ENCODE measurements around the gene SLA2.

DNA sequence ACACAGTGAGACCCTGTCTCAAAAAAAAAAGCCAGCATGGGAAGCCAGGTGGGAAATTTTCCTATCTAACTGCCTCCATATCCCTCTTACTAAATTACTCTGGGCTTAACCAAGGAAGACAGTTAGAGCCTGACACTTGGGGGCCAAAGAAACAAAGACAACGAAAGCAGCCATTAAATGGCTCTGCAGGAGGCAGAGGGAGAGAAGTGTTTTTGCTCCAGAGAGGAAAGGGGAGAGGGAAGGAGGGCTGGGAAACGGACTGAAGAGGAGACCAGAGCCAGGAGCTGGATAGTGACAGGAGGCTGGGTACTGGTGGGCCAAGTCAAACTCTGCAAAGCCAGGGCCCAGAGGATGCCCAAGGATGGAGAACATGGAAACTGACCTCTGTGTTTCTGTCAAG is 83.3 kb downstream of the SLA2 start:
- TF ChIP-seq POLR2A (IDR thresholded peaks at IDR 0.05; ENCODE audit: low read depth, low read length) (no peak), POLR2AphosphoS5 (IDR thresholded peaks at IDR 0.05; ENCODE audit: low read depth, low read length) (no peak), TAF1 (IDR thresholded peaks at IDR 0.05; ENCODE audit: borderline replicate concordance, low read depth, low read length) (no peak)
